PC-9 (cell line): Measurements from ENCODE around the gene IQGAP3. TPM values are rescaled to one million over a fixed set of nuclear protein-coding genes. Genes with fewer than 3 reads are reported as not detected.

Experiments used
- BruUV-seq: library from RNA; stranded (reverse); fragments of 400-500 nt; replicated peaks from 2 replicates; lab custom pipeline; 2021; lab: Mats Ljungman, UMichigan
- CTCF ChIA-PET: fragments of 300-600 bp; sonication (Branson Sonifier 250); formaldehyde crosslinking; loops from one replicate; lab custom pipeline; 2022; ENCODE audit warnings: antibody characterized with exemption; lab: Charles Lee
- POLR2A ChIA-PET: fragments of 300-600 bp; sonication (Branson Sonifier 250); formaldehyde crosslinking; loops from one replicate; lab custom pipeline; 2022; ENCODE audit warnings: antibody characterized with exemption; ENCODE audit not compliant: unreplicated experiment; lab: Charles Lee
- DNase-seq, 2 experiments: peaks; one replicate each; pipeline versions ENCODE4 v3.0.0 to v3.0.0-alpha.2; 2015 to 2022; ENCODE audit warnings: mixed read lengths in 1 of 2
- H2AFZ ChIP-seq: fragments of 200-600 bp; sonication (generic); 2 replicates; pipeline ENCODE4 v1.8.1; 2017; ENCODE audit warnings: antibody characterized with exemption
- H3F3A ChIP-seq: fragments of 200-600 bp; sonication (generic); 2 replicates; pipeline ENCODE4 v1.8.1; 2017; ENCODE audit warnings: antibody characterized with exemption, mild to moderate bottlenecking, low read depth; ENCODE audit not compliant: insufficient read depth
- H3K27ac ChIP-seq: fragments of 200-600 bp; sonication (generic); 2 replicates; pipeline ENCODE4 v1.6.1; 2016; ENCODE audit warnings: mixed run types
- H3K27me3 ChIP-seq: fragments of 200-600 bp; sonication (generic); 2 replicates; pipeline ENCODE4 v1.6.1; 2016; ENCODE audit warnings: low read depth, mixed run types; ENCODE audit not compliant: insufficient read depth
- H3K36me3 ChIP-seq: fragments of 200-600 bp; sonication (generic); 2 replicates; pipeline ENCODE4 v1.6.1; 2016; ENCODE audit warnings: low read depth, mixed run types
- H3K4me1 ChIP-seq: fragments of 200-600 bp; sonication (generic); replicated peaks from 2 replicates; pipeline ENCODE4 v1.6.1; 2016; ENCODE audit warnings: mixed run types; ENCODE audit not compliant: insufficient read depth
- H3K4me2 ChIP-seq: fragments of 200-600 bp; sonication (generic); 2 replicates; pipeline ENCODE4 v1.6.1; 2017; ENCODE audit warnings: mixed run types
- H3K4me3 ChIP-seq: fragments of 200-600 bp; sonication (generic); 2 replicates; pipeline ENCODE4 v1.6.1; 2016; ENCODE audit warnings: mixed run types
- H3K79me2 ChIP-seq: fragments of 200-600 bp; sonication (generic); 2 replicates; pipeline ENCODE4 v1.6.1; 2017; ENCODE audit warnings: low read depth, mixed run types
- H3K9me2 ChIP-seq: fragments of 200-600 bp; sonication (generic); 2 replicates; pipeline ENCODE4 v1.8.1; 2017; ENCODE audit warnings: mild to moderate bottlenecking; ENCODE audit not compliant: insufficient read depth
- H3K9me3 ChIP-seq: fragments of 200-600 bp; sonication (generic); 2 replicates; pipeline ENCODE4 v1.8.1; 2016; ENCODE audit warnings: low read depth; ENCODE audit not compliant: insufficient read depth
- H4K20me1 ChIP-seq: fragments of 200-600 bp; sonication (generic); 2 replicates; pipeline ENCODE4 v1.8.1; 2017; ENCODE audit not compliant: insufficient read depth
- CTCF ChIP-seq: fragments of 200-600 bp; sonication (generic); conservative IDR thresholded peaks from 2 replicates; pipeline ENCODE4 v1.6.1; 2017; ENCODE audit warnings: mixed run types, antibody characterized with exemption, mild to moderate bottlenecking, moderate library complexity
- EZH2 ChIP-seq: fragments of 200-600 bp; sonication (generic); IDR thresholded peaks from 2 replicates; pipeline ENCODE4 v1.8.0; 2017; ENCODE audit warnings: antibody characterized with exemption, low read depth
- intact Hi-C: fragments of 100-400 bp; cut with micrococcal nuclease; formaldehyde crosslinking; loops from one replicate; pipeline ENCODE4 v1.10.0; 2022; ENCODE audit not compliant: unreplicated experiment
- total RNA-seq: library from RNA; stranded (reverse); gene quantifications from 2 replicates; pipeline ENCODE4 v1.2.3, GENCODE V29; 2021

The IQGAP3 gene
- total RNA-seq, 1 experiment from 2014 or later: 63.1 TPM

- TF ChIP-seq EZH2 (no peak), CTCF (no peak)
- Histone ChIP-seq H2AFZ (no peak overlapping the region), H3K9me3 (no peaks in the 10 kb centered on the region), H3K4me3 (no peak overlapping the region), H3K36me3 (peaks cover 6% of the 10 kb centered on the region; the same call in 1 of the 2 replicates), H3K79me2 (no peaks in the 10 kb centered on the region), H4K20me1 (no peaks in the 10 kb centered on the region), H3K27me3 (no peaks in the 10 kb centered on the region), H3K9me2 (no peaks in the 10 kb centered on the region), H3F3A (peaks cover 7% of the 10 kb centered on the region; the same call in 1 of the 2 replicates), H3K27ac (no peak overlapping the region), H3K4me2 (no peak overlapping the region), H3K4me1 (no peaks in the 10 kb centered on the region)
- intact Hi-C loops: no loop called here
- ChIA-PET CTCF (no interaction called here), POLR2A (no interaction called here)
- DNase-seq: no peak
- no TSS peak for BruUV-seq
Measured at GRCh38 chr1:156523801-156524480, 48.4 kb downstream of the IQGAP3 start.

- H3K9me2 ChIP-seq: no peaks in the 10 kb centered on the region
- no peaks in the 10 kb centered on the region for H4K20me1 ChIP-seq
- no peaks in the 10 kb centered on the region for H3K27me3 ChIP-seq
- H3K4me3 ChIP-seq: no peak overlapping the region
- peaks cover 7% of the 10 kb centered on the region; the same call in 1 of the 2 replicates for H3F3A ChIP-seq
- H3K79me2 ChIP-seq: no peaks in the 10 kb centered on the region
- TF ChIP-seq CTCF: no peak
- no peak for TF ChIP-seq EZH2
- DNase-seq: no peak
- ChIA-PET CTCF (no interaction called here), POLR2A (no interaction called here)
- no peaks in the 10 kb centered on the region for H3K36me3 ChIP-seq
- no peaks in the 10 kb centered on the region for H3K9me3 ChIP-seq
- H3K27ac ChIP-seq: no peak overlapping the region
- no TSS peak for BruUV-seq
- intact Hi-C loops: no loop called here
- no peak overlapping the region for H3K4me2 ChIP-seq
- H2AFZ ChIP-seq: no peak overlapping the region
- no peaks in the 10 kb centered on the region for H3K4me1 ChIP-seq
Measured at GRCh38 chr1:156522443-156522970, 49.9 kb downstream of the IQGAP3 start.

GRCh38 chr1:156517748-156518147 lies 54.6 kb downstream of the IQGAP3 start:
- Histone ChIP-seq H3K4me2 (no peak overlapping the region), H3K4me1 (no peaks in the 10 kb centered on the region), H3K4me3 (no peak overlapping the region), H3K27ac (no peak overlapping the region), H3F3A (no peaks in the 10 kb centered on the region), H3K27me3 (no peaks in the 10 kb centered on the region), H3K36me3 (no peaks in the 10 kb centered on the region), H3K9me2 (no peaks in the 10 kb centered on the region), H3K9me3 (no peaks in the 10 kb centered on the region), H2AFZ (no peak overlapping the region), H3K79me2 (no peaks in the 10 kb centered on the region), H4K20me1 (no peaks in the 10 kb centered on the region)
- CTCF ChIA-PET: no interaction called here
- POLR2A ChIA-PET: no interaction called here
- no TSS peak for BruUV-seq
- intact Hi-C loops: no loop called here
- DNase-seq: no peak
- TF ChIP-seq EZH2 (no peak), CTCF (no peak)
